Panc1 (cell line): ENCODE measurements around the gene SLC9A9. TPM values are rescaled to one million over a fixed set of nuclear protein-coding genes. Genes with fewer than 3 reads are reported as not detected.

Experiments
- ATAC-seq: fragments of 200-7000 bp; cut with Tn5 transposase; 2 replicates; pipeline ENCODE4 v1.9.1; 2020; ENCODE audit warnings: mild to moderate bottlenecking, moderate library complexity
- BruUV-seq: library from RNA; stranded (reverse); fragments of 400-500 nt; replicated peaks from 2 replicates; lab custom pipeline; 2021; lab: Mats Ljungman, UMichigan
- CTCF ChIA-PET: fragments of 300-600 bp; sonication (Branson Sonifier 250); formaldehyde crosslinking; loops from one replicate; lab custom pipeline; 2022; ENCODE audit warnings: antibody characterized with exemption; lab: Charles Lee
- POLR2A ChIA-PET: fragments of 300-600 bp; sonication (Branson Sonifier 250); formaldehyde crosslinking; loops from one replicate; lab custom pipeline; 2022; ENCODE audit warnings: antibody characterized with exemption; lab: Charles Lee
- DNase-seq: peaks from one replicate; pipeline ENCODE4 v3.0.0-alpha.2; 2010; ENCODE audit warnings: low read depth, low spot score
- H3K27ac ChIP-seq: 2 replicates; pipeline ENCODE4 v1.5.1; 2011; ENCODE audit warnings: mild to moderate bottlenecking, low read length, inconsistent platforms
- H3K27me3 ChIP-seq: fragments of 200-500 bp; sonication (Bioruptor generic); 2 replicates; pipeline ENCODE4 v1.6.0; 2014; ENCODE audit warnings: low read length, inconsistent platforms; ENCODE audit not compliant: control insufficient read depth, insufficient read depth
- H3K36me3 ChIP-seq: fragments of 200-500 bp; sonication (Bioruptor generic); 2 replicates; pipeline ENCODE4 v1.5.1; 2014; ENCODE audit warnings: inconsistent platforms, mild to moderate bottlenecking, low read length, moderate library complexity; ENCODE audit not compliant: control insufficient read depth, insufficient read depth
- H3K4me1 ChIP-seq: 2 replicates; pipeline ENCODE4 v1.5.1; 2011; ENCODE audit warnings: inconsistent platforms, mild to moderate bottlenecking, low read length, moderate library complexity; ENCODE audit not compliant: control insufficient read depth, insufficient read depth
- H3K4me3 ChIP-seq, 2 experiments: 2 replicates each; pipeline ENCODE4 v1.5.1; 2011 to 2012; ENCODE audit warnings: low read depth in 2 of 2, low read length in 2 of 2, mild to moderate bottlenecking in 2 of 2, inconsistent platforms in 1 of 2, moderate library complexity in 1 of 2
- H3K9me3 ChIP-seq: fragments of 200-500 bp; sonication (Bioruptor generic); 2 replicates; pipeline ENCODE4 v1.5.1; 2014; ENCODE audit warnings: low read depth, mild to moderate bottlenecking, inconsistent platforms, low read length, moderate library complexity; ENCODE audit not compliant: control insufficient read depth, insufficient read depth
- POLR2AphosphoS5 ChIP-seq: IDR thresholded peaks from 2 replicates; pipeline ENCODE4 v1.6.1; 2012; ENCODE audit warnings: mild to moderate bottlenecking, low read depth, low read length, moderate library complexity
- REST ChIP-seq, 2 experiments: IDR thresholded peaks; 2 replicates each; pipeline ENCODE4 v1.6.1; 2011 to 2012; ENCODE audit warnings: low read depth in 2 of 2, control low read depth in 1 of 2, low read length in 1 of 2, mild to moderate bottlenecking in 1 of 2, moderate library complexity in 1 of 2; ENCODE audit not compliant: insufficient read depth in 1 of 2
- SIN3A ChIP-seq: IDR thresholded peaks from 2 replicates; pipeline ENCODE4 v1.6.1; 2012; ENCODE audit warnings: low read depth, mild to moderate bottlenecking, low read length, moderate library complexity, borderline replicate concordance; ENCODE audit not compliant: insufficient read depth
- TCF7L2 ChIP-seq: IDR thresholded peaks from 2 replicates; pipeline ENCODE4 v1.6.1; 2011; ENCODE audit warnings: mild to moderate bottlenecking, low read depth, low read length, inconsistent platforms
- in situ Hi-C: cut with HindIII; loops from 2 replicates; pipeline ENCODE4 v1.10.0; 2016; ENCODE audit warnings: low sequenced_read_pairs, low pct_unique_long_range_greater_than_20kb
- intact Hi-C: fragments of 100-400 bp; cut with micrococcal nuclease; formaldehyde crosslinking; loops from one replicate; pipeline ENCODE4 v1.10.0; 2022; ENCODE audit not compliant: unreplicated experiment
- total RNA-seq: library from RNA; stranded (reverse); gene quantifications from one replicate; pipeline ENCODE4 v1.2.1, GENCODE V29; 2021; ENCODE audit not compliant: unreplicated experiment
- TF ChIP-seq, protein P1 (sequence below): fragments of 450-650 bp; IDR thresholded peaks from 2 replicates; pipeline ENCODE4 v1.5.1; 2017; ENCODE audit warnings: mild to moderate bottlenecking

SLC9A9 gene
- total RNA-seq, 1 experiment from 2014 or later: not detected

- H3K4me3 ChIP-seq: no peak overlapping the region
- no TSS peak for BruUV-seq
- in situ Hi-C loops: no loop called here
- no peak for ATAC-seq
- H3K27ac ChIP-seq: no peak overlapping the region
- POLR2A ChIA-PET: no interaction called here
- intact Hi-C loops: no loop called here
- H3K36me3 ChIP-seq: no peaks in the 10 kb centered on the region
- 0 out of 2 replicates have a peak, but pooled peaks cover 2% of the 10 kb centered on the region for H3K27me3 ChIP-seq
- no peak for TF ChIP-seq REST (IDR thresholded peaks at IDR 0.05; ENCODE audit: insufficient read depth in 1 of 2, low read depth in 2 of 2, low read length in 1 of 2)
- TF ChIP-seq TCF7L2: no peak
- CTCF ChIA-PET: no interaction called here
- no peaks in the 10 kb centered on the region for H3K4me1 ChIP-seq
- no peak for DNase-seq
- H3K9me3 ChIP-seq: no peaks in the 10 kb centered on the region
Measured at GRCh38 chr3:143531101-143531500, 317.2 kb downstream of the SLC9A9 start.

GRCh38 chr3:143529798-143530197 lies 318.5 kb downstream of the SLC9A9 start:
- Histone ChIP-seq H3K27ac (no peak overlapping the region), H3K9me3 (no peaks in the 10 kb centered on the region), H3K36me3 (no peaks in the 10 kb centered on the region), H3K4me3 (no peak overlapping the region), H3K4me1 (no peaks in the 10 kb centered on the region), H3K27me3 (no peaks in the 10 kb centered on the region)
- ATAC-seq (no peak), DNase-seq (no peak)
- intact Hi-C loops (no loop called here), in situ Hi-C loops (no loop called here)
- ChIA-PET CTCF (no interaction called here), POLR2A (no interaction called here)
- no TSS peak for BruUV-seq
- TF ChIP-seq REST (IDR thresholded peaks at IDR 0.05; ENCODE audit: insufficient read depth in 1 of 2, low read depth in 2 of 2, low read length in 1 of 2) (no peak), SIN3A (no peak), TCF7L2 (no peak), POLR2AphosphoS5 (no peak)
- TF ChIP-seq, protein P1, sequence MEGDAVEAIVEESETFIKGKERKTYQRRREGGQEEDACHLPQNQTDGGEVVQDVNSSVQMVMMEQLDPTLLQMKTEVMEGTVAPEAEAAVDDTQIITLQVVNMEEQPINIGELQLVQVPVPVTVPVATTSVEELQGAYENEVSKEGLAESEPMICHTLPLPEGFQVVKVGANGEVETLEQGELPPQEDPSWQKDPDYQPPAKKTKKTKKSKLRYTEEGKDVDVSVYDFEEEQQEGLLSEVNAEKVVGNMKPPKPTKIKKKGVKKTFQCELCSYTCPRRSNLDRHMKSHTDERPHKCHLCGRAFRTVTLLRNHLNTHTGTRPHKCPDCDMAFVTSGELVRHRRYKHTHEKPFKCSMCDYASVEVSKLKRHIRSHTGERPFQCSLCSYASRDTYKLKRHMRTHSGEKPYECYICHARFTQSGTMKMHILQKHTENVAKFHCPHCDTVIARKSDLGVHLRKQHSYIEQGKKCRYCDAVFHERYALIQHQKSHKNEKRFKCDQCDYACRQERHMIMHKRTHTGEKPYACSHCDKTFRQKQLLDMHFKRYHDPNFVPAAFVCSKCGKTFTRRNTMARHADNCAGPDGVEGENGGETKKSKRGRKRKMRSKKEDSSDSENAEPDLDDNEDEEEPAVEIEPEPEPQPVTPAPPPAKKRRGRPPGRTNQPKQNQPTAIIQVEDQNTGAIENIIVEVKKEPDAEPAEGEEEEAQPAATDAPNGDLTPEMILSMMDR: no peak
